H1 (cell line): Measurements from ENCODE around the gene SGMS2. TPM values are rescaled to one million over a fixed set of nuclear protein-coding genes. Genes with fewer than 3 reads are reported as not detected.
A peak's percentile ranks its signal among the peaks of the same experiment; 100 is the strongest.

Source experiments
- CTCF ChIA-PET: fragments of 300-600 bp; sonication (Branson Sonifier 250); formaldehyde crosslinking; loops from one replicate; lab custom pipeline; 2021; ENCODE audit not compliant: partially characterized antibody; lab: Charles Lee
- POLR2A ChIA-PET: fragments of 300-600 bp; sonication (Branson Sonifier 250); formaldehyde crosslinking; loops from one replicate; lab custom pipeline; 2021; ENCODE audit warnings: inconsistent platforms; ENCODE audit not compliant: partially characterized antibody; lab: Charles Lee
- DNase-seq, 2 experiments: peaks; one replicate each; pipeline versions ENCODE4 v3.0.0 to v3.0.0-alpha.2; 2010 to 2022; ENCODE audit warnings: low spot score in 2 of 2, low read depth in 1 of 2, mixed read lengths in 1 of 2
- FAIRE-seq: peaks from 2 replicates; lab custom pipeline; 2011; peaks lifted over from hg19 to GRCh38; lab: Jason Lieb, UNC
- H2AFZ ChIP-seq: 2 replicates; pipeline ENCODE4 v1.8.1; 2012; ENCODE audit warnings: low read length, inconsistent platforms
- H2AK5ac ChIP-seq: 2 replicates; pipeline ENCODE4 v1.6.1; 2013; ENCODE audit warnings: low read depth, low read length
- H2BK120ac ChIP-seq: replicated peaks from 2 replicates; pipeline ENCODE3; 2013; ENCODE audit warnings: low read depth, low read length, inconsistent platforms
- H2BK12ac ChIP-seq: 2 replicates; pipeline ENCODE4 v1.6.1; 2013; ENCODE audit warnings: low read depth, low read length
- H2BK15ac ChIP-seq: 2 replicates; pipeline ENCODE4 v1.6.1; 2013; ENCODE audit warnings: low read length
- H2BK20ac ChIP-seq: 2 replicates; pipeline ENCODE4 v1.6.1; 2013; ENCODE audit warnings: low read length
- H2BK5ac ChIP-seq: 2 replicates; pipeline ENCODE4 v1.6.1; 2013; ENCODE audit warnings: low read depth, low read length
- H3K14ac ChIP-seq: 2 replicates; pipeline ENCODE4 v1.6.1; 2013; ENCODE audit warnings: inconsistent platforms; ENCODE audit not compliant: insufficient read length
- H3K18ac ChIP-seq: 2 replicates; pipeline ENCODE4 v1.6.1; 2013; ENCODE audit warnings: low read length; ENCODE audit errors: extremely low read depth
- H3K23ac ChIP-seq: 2 replicates; pipeline ENCODE4 v1.6.1; 2013; ENCODE audit warnings: inconsistent platforms; ENCODE audit not compliant: insufficient read length
- H3K23me2 ChIP-seq: 2 replicates; pipeline ENCODE4 v1.6.1; 2013; ENCODE audit warnings: low read depth, low read length
- H3K27ac ChIP-seq: 2 replicates; pipeline ENCODE4 v1.6.1; 2011; ENCODE audit warnings: low read depth, low read length, inconsistent platforms
- H3K27me3 ChIP-seq, 4 experiments: replicated peaks in 1 of 4; 1 replicate in 1 of 4; 2 replicates in 3 of 4; pipeline versions ENCODE4 v1.6.1 to v1.8.1; 2011 to 2013; ENCODE audit warnings: low read length in 3 of 4, mild to moderate bottlenecking in 3 of 4, inconsistent platforms in 2 of 4, mixed read lengths in 2 of 4, moderate library complexity in 1 of 4; ENCODE audit not compliant: control insufficient read depth in 3 of 4, insufficient read depth in 3 of 4; ENCODE audit errors: extremely low read depth in 1 of 4
- H3K36me3 ChIP-seq, 4 experiments: 2 replicates each; pipeline versions ENCODE4 v1.6.1 to v1.8.1; 2011 to 2013; ENCODE audit warnings: mild to moderate bottlenecking in 4 of 4, low read length in 3 of 4, moderate library complexity in 2 of 4, control low read depth in 1 of 4, inconsistent platforms in 1 of 4; ENCODE audit not compliant: insufficient read depth in 4 of 4, control insufficient read depth in 2 of 4
- H3K4ac ChIP-seq: replicated peaks from 2 replicates; pipeline ENCODE3; 2013; ENCODE audit warnings: low read length, low read depth, mixed read lengths, inconsistent platforms; ENCODE audit not compliant: insufficient read length
- H3K4me1 ChIP-seq, 4 experiments: replicated peaks in 1 of 4; 1 replicate in 1 of 4; 2 replicates in 3 of 4; pipeline versions ENCODE4 v1.6.1 to v1.8.1; 2011 to 2013; ENCODE audit warnings: low read length in 3 of 4, inconsistent platforms in 2 of 4, mixed read lengths in 1 of 4; ENCODE audit not compliant: insufficient read depth in 4 of 4, control insufficient read depth in 3 of 4
- H3K4me2 ChIP-seq, 2 experiments: 2 replicates each; pipeline versions ENCODE4 v1.6.1 to v1.8.1; 2011 to 2013; ENCODE audit warnings: low read depth in 2 of 2, low read length in 2 of 2, control low read depth in 1 of 2, inconsistent platforms in 1 of 2, mild to moderate bottlenecking in 1 of 2; ENCODE audit not compliant: insufficient read depth in 1 of 2
- H3K4me3 ChIP-seq, 4 experiments: fragments of 200-600, 300-600 bp in 1 of 4; sonication (generic), shearing (Covaris generic), sonication (Bioruptor Twin) in 1 of 4; 2 replicates each; pipeline versions ENCODE4 v1.5.1 to v1.8.1; 2011 to 2016; ENCODE audit warnings: low read length in 4 of 4, low read depth in 3 of 4, control low read depth in 2 of 4, inconsistent platforms in 2 of 4, mild to moderate bottlenecking in 2 of 4, mixed read lengths in 1 of 4, moderate library complexity in 1 of 4; ENCODE audit not compliant: insufficient read depth in 2 of 4; ENCODE audit errors: extremely low read depth in 1 of 4
- H3K56ac ChIP-seq: replicated peaks from 2 replicates; pipeline ENCODE3; 2013; ENCODE audit warnings: low read depth, mild to moderate bottlenecking, mixed read lengths, low read length, inconsistent platforms; ENCODE audit not compliant: insufficient read length
- H3K79me1 ChIP-seq: 2 replicates; pipeline ENCODE4 v1.6.1; 2013; ENCODE audit warnings: low read depth, low read length, control low read depth
- H3K79me2 ChIP-seq, 2 experiments: 2 replicates each; pipeline versions ENCODE4 v1.6.1 to v1.8.1; 2012 to 2013; ENCODE audit warnings: low read length in 2 of 2, mild to moderate bottlenecking in 2 of 2, inconsistent platforms in 1 of 2; ENCODE audit not compliant: insufficient read depth in 2 of 2, control insufficient read depth in 1 of 2
- H3K9ac ChIP-seq, 4 experiments: replicated peaks in 1 of 4; 1 replicate in 1 of 4; 2 replicates in 3 of 4; pipeline versions ENCODE4 v1.6.1 to v1.8.1; 2011 to 2013; ENCODE audit warnings: low read depth in 3 of 4, low read length in 3 of 4, control low read depth in 2 of 4, mild to moderate bottlenecking in 2 of 4, moderate library complexity in 2 of 4, inconsistent platforms in 1 of 4; ENCODE audit errors: extremely low read depth in 1 of 4
- H3K9me3 ChIP-seq, 2 experiments: 2 replicates each; pipeline versions ENCODE4 v1.6.1 to v1.8.1; 2012 to 2013; ENCODE audit warnings: mild to moderate bottlenecking in 2 of 2, moderate library complexity in 2 of 2, control low read depth in 1 of 2, inconsistent platforms in 1 of 2, low read depth in 1 of 2, low read length in 1 of 2, mixed read lengths in 1 of 2; ENCODE audit not compliant: insufficient read depth in 2 of 2
- H4K20me1 ChIP-seq, 2 experiments: replicated peaks in 1 of 2; 2 replicates each; pipeline versions ENCODE3 to v1.8.1; 2011 to 2013; ENCODE audit warnings: inconsistent platforms in 2 of 2, low read length in 2 of 2, mild to moderate bottlenecking in 1 of 2; ENCODE audit not compliant: insufficient read depth in 2 of 2, control insufficient read depth in 1 of 2
- H4K5ac ChIP-seq: 2 replicates; pipeline ENCODE4 v1.6.1; 2013; ENCODE audit warnings: low read length, low read depth, mixed read lengths, inconsistent platforms; ENCODE audit not compliant: insufficient read length
- H4K8ac ChIP-seq: 2 replicates; pipeline ENCODE4 v1.8.0; 2013; ENCODE audit warnings: mild to moderate bottlenecking, moderate library complexity, low read length, inconsistent platforms; ENCODE audit not compliant: insufficient read depth; ENCODE audit errors: extremely low read depth
- H4K91ac ChIP-seq: replicated peaks from 2 replicates; pipeline ENCODE3; 2013; ENCODE audit warnings: low read length, mixed read lengths, inconsistent platforms; ENCODE audit not compliant: insufficient read length
- CTCF ChIP-seq, 3 experiments: IDR thresholded peaks; 1 replicate in 2 of 3; 2 replicates in 1 of 3; pipeline versions ENCODE4 v1.5.1 to v1.6.1; 2011; ENCODE audit warnings: low read length in 3 of 3, mild to moderate bottlenecking in 3 of 3, inconsistent platforms in 2 of 3, low read depth in 1 of 3, moderate library complexity in 1 of 3; ENCODE audit not compliant: insufficient read depth in 1 of 3; ENCODE audit errors: control extremely low read depth in 1 of 3
- GTF2F1 ChIP-seq: IDR thresholded peaks from 2 replicates; pipeline ENCODE4 v1.6.1; 2012; ENCODE audit warnings: low read depth, low read length, improper control_type of control experiment, borderline replicate concordance
- WGBS, 2 experiments: shearing (Covaris generic) in 1 of 2; methylation state at CpG; one replicate each; pipeline versions ENCODE4 v1.1.6 to v1.1.7; 2013 to 2015; ENCODE audit warnings: low lambda C conversion rate in 2 of 2, mixed read lengths in 2 of 2, inconsistent platforms in 1 of 2, low coverage in 1 of 2, missing lambda C conversion rate in 1 of 2; ENCODE audit not compliant: insufficient replicate concordance in 2 of 2, insufficient coverage in 1 of 2, insufficient read length in 1 of 2; ENCODE audit errors: extremely low coverage in 1 of 2, missing lambda C conversion rate in 1 of 2; 5-methylcytosine and 5-hydroxymethylcytosine counted together
- polyA plus RNA-seq, 7 experiments: library from polyadenylated mRNA; depleted of rRNA in 3 of 7; stranded (reverse) in 5 of 7; unstranded in 2 of 7; fragments of >200 nt in 5 of 7; fragments of 200-250 nt in 2 of 7; gene quantifications; 1 replicate in 5 of 7; 2 replicates in 1 of 7; 4 replicates in 1 of 7; pipeline versions ENCODE4 v1.2.1 to v1.2.3, GENCODE V29; 2011 to 2013; ENCODE audit warnings: missing spikeins in 2 of 7, mixed read lengths in 2 of 7
- total RNA-seq: library from RNA; stranded (reverse); fragmentation: NEBNext Ultra II Directional; extraction: Animal tissue kit (Norgen Biotek cat#: 25700); gene quantifications from 2 replicates; pipeline ENCODE4 v1.2.1, GENCODE V29; 2021

The SGMS2 gene
- total and polyA plus RNA-seq, 2 of the 8 experiments (the other 6 are each of a cell fraction or from before 2014, with no cell fraction given), result 0.04 to 1.3 TPM

GRCh38 chr4:107901213-107901934 is 76.6 kb downstream of the SGMS2 start:
- CTCF ChIA-PET, result interaction anchor here (0.6 to 1.8 kb wide), 9 partner anchors 8 to 1810 kb away, joined by 3 to 7 read pairs (median 3); no protein-coding TSS in a partner anchor
- Histone ChIP-seq H2BK120ac (no peak overlapping the region), H3K18ac (no peak overlapping the region), H3K27ac (no peak overlapping the region), H4K5ac (no peak overlapping the region), H2BK20ac (no peak overlapping the region), H3K9me3 (0 out of 4 replicates have a peak, but pooled peaks cover 0 to 4% of the 10 kb centered on the region in 2 experiments), H3K23me2 (no peaks in the 10 kb centered on the region), H2BK5ac (no peak overlapping the region), H4K8ac (no peak overlapping the region), H3K9ac (no peak overlapping the region), H3K4me2 (no peak overlapping the region), H2BK12ac (no peak overlapping the region), H3K4ac (no peak overlapping the region), H2AK5ac (no peak overlapping the region), H3K23ac (no peak overlapping the region), H3K56ac (no peak overlapping the region), H3K36me3 (no peaks in the 10 kb centered on the region; a peak in 2 of 8 replicates), H3K14ac (no peak overlapping the region), H2AFZ (no peak overlapping the region), H3K79me1 (no peaks in the 10 kb centered on the region), H2BK15ac (no peak overlapping the region), H4K20me1 (no peaks in the 10 kb centered on the region), H3K79me2 (no peaks in the 10 kb centered on the region), H3K27me3 (no peaks in the 10 kb centered on the region), H3K4me3 (no peak overlapping the region), H3K4me1 (peaks cover 0 to 8% (median 0%) of the 10 kb centered on the region in 4 experiments; a peak in 1 of 7 replicates), H4K91ac (no peak overlapping the region)
- WGBS, 2 experiments, result 90% methylated on average over 2 of the region's 2 CpGs; no CpG with 5 or more reads in 1 of the 2 experiments
- TF ChIP-seq CTCF (IDR thresholded peaks at IDR 0.05; ENCODE audit: control extremely low read depth in 1 of 3, insufficient read depth in 1 of 3, low read depth in 1 of 3, low read length in 3 of 3), result peak in 1 of 3 experiments; percentile 6; a peak in 1 of 4 replicates
- TF ChIP-seq GTF2F1, result no peak
- DNase-seq (no peak), FAIRE-seq (no peak)
- POLR2A ChIA-PET, result no interaction called here
